Neural cell (in vitro differentiated cells): ENCODE results near the gene SERPINB2. TPM values are rescaled to one million over a fixed set of nuclear protein-coding genes. Genes with fewer than 3 reads are reported as not detected.

Source experiments
- H2AFZ ChIP-seq: fragments of 200-600, 300-800 bp; sonication (generic), shearing (Covaris generic); 2 replicates; pipeline ENCODE4 v1.6.0; 2014; ENCODE audit warnings: low read depth, mild to moderate bottlenecking, antibody characterized with exemption, low read length, moderate library complexity
- H3F3A ChIP-seq: fragments of 200-600 bp; shearing (Covaris generic); 2 replicates; pipeline ENCODE4 v1.6.1; 2016; ENCODE audit warnings: mild to moderate bottlenecking, moderate library complexity, mixed read lengths, antibody characterized with exemption, low read length; ENCODE audit not compliant: insufficient read depth, poor library complexity, severe bottlenecking
- H3K27ac ChIP-seq: fragments of 200-600, 300-800 bp; sonication (generic), shearing (Covaris generic); 2 replicates; pipeline ENCODE4 v1.5.1; 2014; ENCODE audit warnings: mild to moderate bottlenecking, low read length, moderate library complexity
- H3K27me3 ChIP-seq: fragments of 300-800, 200-600 bp; sonication (generic), shearing (Covaris generic); 2 replicates; pipeline ENCODE4 v1.6.0; 2014; ENCODE audit warnings: mild to moderate bottlenecking, low read depth, low read length, moderate library complexity; ENCODE audit not compliant: insufficient read depth
- H3K36me3 ChIP-seq: fragments of 300-800, 200-600 bp; sonication (generic), shearing (Covaris generic); 2 replicates; pipeline ENCODE4 v1.5.1; 2014; ENCODE audit warnings: mild to moderate bottlenecking, antibody characterized with exemption, low read length, moderate library complexity; ENCODE audit not compliant: insufficient read depth
- H3K4me2 ChIP-seq: fragments of 300-800, 200-600 bp; sonication (generic), shearing (Covaris generic); 2 replicates; pipeline ENCODE4 v1.6.0; 2014; ENCODE audit warnings: mild to moderate bottlenecking, low read length
- H3K4me3 ChIP-seq: fragments of 300-800, 200-600 bp; sonication (generic), shearing (Covaris generic); 2 replicates; pipeline ENCODE4 v1.5.1; 2014; ENCODE audit warnings: mild to moderate bottlenecking, low read length, moderate library complexity
- H3K79me2 ChIP-seq: fragments of 200-600 bp; shearing (Covaris generic); replicated peaks from 2 replicates; pipeline ENCODE4 v1.6.0; 2014; ENCODE audit warnings: mild to moderate bottlenecking, low read length, moderate library complexity; ENCODE audit not compliant: insufficient read depth
- H3K9ac ChIP-seq: fragments of 300-800, 200-600 bp; sonication (generic), shearing (Covaris generic); 2 replicates; pipeline ENCODE4 v1.6.1; 2016; ENCODE audit warnings: mild to moderate bottlenecking, low read length, mixed read lengths
- H3K9me2 ChIP-seq: fragments of 200-600 bp; shearing (Covaris generic); 2 replicates; pipeline ENCODE4 v1.6.1; 2016; ENCODE audit warnings: mild to moderate bottlenecking, low read length, mixed read lengths; ENCODE audit not compliant: insufficient read depth
- H3K9me3 ChIP-seq: fragments of 200-600, 300-800 bp; sonication (generic), shearing (Covaris generic); 2 replicates; pipeline ENCODE4 v1.6.1; 2016; ENCODE audit warnings: mild to moderate bottlenecking, mixed run types, low read length, moderate library complexity, mixed read lengths
- H4K20me1 ChIP-seq: fragments of 200-600 bp; shearing (Covaris generic); 2 replicates; pipeline ENCODE4 v1.6.1; 2016; ENCODE audit warnings: mild to moderate bottlenecking, mixed run types; ENCODE audit not compliant: insufficient read depth
- EP300 ChIP-seq: fragments of 450-650 bp; conservative IDR thresholded peaks from 2 replicates; pipeline ENCODE4 v1.6.1; 2014; ENCODE audit warnings: antibody characterized with exemption, mild to moderate bottlenecking, moderate library complexity; ENCODE audit not compliant: poor library complexity, severe bottlenecking
- EZH2 ChIP-seq: fragments of 200-600, 300-800 bp; shearing (Covaris generic), sonication (generic); IDR thresholded peaks from 2 replicates; pipeline ENCODE4 v1.6.1; 2014; ENCODE audit warnings: antibody characterized with exemption, low read length, borderline replicate concordance, mild to moderate bottlenecking; ENCODE audit not compliant: insufficient read depth, poor library complexity, severe bottlenecking
- MXI1 ChIP-seq: fragments of 450-650 bp; conservative IDR thresholded peaks from 2 replicates; pipeline ENCODE4 v1.6.1; 2014; ENCODE audit warnings: antibody characterized with exemption, mild to moderate bottlenecking; ENCODE audit not compliant: poor library complexity, severe bottlenecking
- POLR2AphosphoS5 ChIP-seq: IDR thresholded peaks from 2 replicates; pipeline ENCODE4 v1.6.1; 2012
- RAD21 ChIP-seq: fragments of 450-650 bp; conservative IDR thresholded peaks from 2 replicates; pipeline ENCODE4 v1.6.1; 2014; ENCODE audit warnings: antibody characterized with exemption, mild to moderate bottlenecking, moderate library complexity
- SMC3 ChIP-seq: fragments of 450-650 bp; conservative IDR thresholded peaks from 2 replicates; pipeline ENCODE4 v1.6.1; 2014; ENCODE audit warnings: antibody characterized with exemption, mild to moderate bottlenecking, moderate library complexity; ENCODE audit not compliant: poor library complexity
- TAF1 ChIP-seq: IDR thresholded peaks from 2 replicates; pipeline ENCODE4 v1.6.1; 2012; ENCODE audit warnings: low read depth
- polyA plus RNA-seq: library from polyadenylated mRNA; depleted of rRNA; stranded (reverse); fragments of >200 nt; gene quantifications from 2 replicates; pipeline ENCODE4 v1.2.3, GENCODE V29; 2014
- TF ChIP-seq, protein P1 (sequence below): IDR thresholded peaks from 2 replicates; pipeline ENCODE4 v1.6.1; 2012; ENCODE audit warnings: borderline replicate concordance
- TF ChIP-seq, protein P2 (sequence below): fragments of 450-650 bp; IDR thresholded peaks from 2 replicates; pipeline ENCODE4 v1.5.1; 2014; ENCODE audit warnings: antibody characterized with exemption, mild to moderate bottlenecking, moderate library complexity; ENCODE audit not compliant: poor library complexity, severe bottlenecking

Gene SERPINB2
- polyA plus RNA-seq, 1 donor from 2014 or later = not detected

DNA sequence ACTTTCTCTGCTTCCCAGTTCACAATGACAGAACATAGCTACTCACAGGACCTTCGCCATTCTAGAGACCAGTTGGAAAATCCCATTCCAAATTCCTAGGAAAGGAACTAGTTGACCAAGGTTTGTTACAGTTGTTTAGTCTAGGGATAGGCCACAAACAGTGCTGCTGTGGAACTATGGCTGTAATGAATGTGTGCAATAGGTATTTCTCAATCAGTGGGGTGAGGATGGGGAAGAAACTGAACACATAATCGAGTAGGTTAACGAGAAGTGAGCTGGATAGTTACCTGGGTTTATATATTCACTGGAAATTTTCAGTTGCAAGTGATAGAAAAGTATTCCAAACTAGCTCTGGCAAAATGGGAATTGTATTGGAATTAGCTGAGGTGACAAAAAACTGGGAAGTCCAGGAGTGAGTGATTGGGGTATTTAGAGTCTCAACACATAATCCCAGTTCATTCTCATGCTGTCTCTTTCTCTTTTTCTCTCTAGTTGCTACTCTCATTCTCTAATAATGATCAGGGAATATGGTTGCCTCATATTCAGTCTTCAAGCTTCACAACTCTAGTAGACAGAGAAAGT, 43.4 kb downstream of the SERPINB2 start:
- TF ChIP-seq EP300 = no peak
- no peak for TF ChIP-seq EZH2
- TF ChIP-seq SMC3 = no peak
- no peak for TF ChIP-seq TAF1
- no peaks in the 10 kb centered on the region for H3K79me2 ChIP-seq
- H3F3A ChIP-seq = no peaks in the 10 kb centered on the region
- H3K4me2 ChIP-seq = no peak overlapping the region
- no peaks in the 10 kb centered on the region for H3K27me3 ChIP-seq
- no peak overlapping the region for H3K9ac ChIP-seq
- H3K4me3 ChIP-seq = no peak overlapping the region
- H3K9me3 ChIP-seq = no peaks in the 10 kb centered on the region
- no peak overlapping the region for H2AFZ ChIP-seq
- no peak overlapping the region for H3K27ac ChIP-seq
- no peaks in the 10 kb centered on the region for H4K20me1 ChIP-seq
- no peaks in the 10 kb centered on the region for H3K9me2 ChIP-seq
- H3K36me3 ChIP-seq = no peaks in the 10 kb centered on the region

DNA sequence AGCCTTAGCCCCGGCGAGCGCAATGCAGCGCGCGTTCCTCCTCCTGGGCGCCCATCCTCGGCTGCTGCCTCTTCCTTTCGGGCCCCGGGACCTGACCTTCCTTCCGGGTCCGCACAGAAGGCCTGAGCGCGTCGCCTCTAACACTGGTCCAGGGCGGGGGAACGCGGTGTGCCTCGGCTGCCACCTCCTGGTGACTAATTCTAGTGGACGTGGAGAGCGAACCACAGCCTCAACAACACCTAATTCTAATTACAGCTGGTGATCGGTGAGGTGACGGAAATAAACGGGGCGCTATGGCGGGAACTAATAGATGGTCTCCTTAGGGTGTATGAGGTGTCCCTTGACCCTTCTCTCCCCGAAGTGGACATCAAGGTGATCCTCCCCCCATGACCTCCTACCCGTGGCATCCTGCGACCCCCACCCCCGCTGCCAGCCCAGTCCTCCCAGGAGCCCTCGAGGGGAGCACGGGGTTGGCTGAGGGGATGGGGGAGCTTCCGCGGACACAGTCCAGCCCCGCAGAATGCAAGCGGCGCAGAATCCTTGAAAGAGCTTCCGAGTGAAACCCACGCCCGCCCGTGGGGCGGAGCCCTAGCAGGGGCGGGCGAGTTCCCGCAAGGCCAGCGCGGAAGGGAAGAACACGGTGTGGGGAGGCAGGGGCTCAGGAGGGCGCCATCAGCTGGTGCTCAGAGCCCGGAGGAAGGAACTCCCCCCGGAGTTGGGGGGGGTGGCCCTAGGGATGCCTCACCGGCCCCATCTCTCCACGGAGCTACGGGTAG, 48.8 kb downstream of the SERPINB2 start:
- Histone ChIP-seq H3K9me3 (no peaks in the 10 kb centered on the region), H3K4me3 (peak overlapping the region; percentile 60), H3F3A (no peaks in the 10 kb centered on the region), H3K27ac (no peak overlapping the region), H3K9me2 (no peaks in the 10 kb centered on the region), H3K79me2 (no peaks in the 10 kb centered on the region), H3K9ac (peak overlapping the region; percentile 29), H3K4me2 (no peak overlapping the region), H2AFZ (no peak overlapping the region), H3K36me3 (no peaks in the 10 kb centered on the region), H4K20me1 (no peaks in the 10 kb centered on the region), H3K27me3 (peaks cover 7% of the 10 kb centered on the region)
- TF ChIP-seq MXI1 = no peak
- no peak for TF ChIP-seq TAF1
- no peak for TF ChIP-seq EZH2
- TF ChIP-seq, protein P1, sequence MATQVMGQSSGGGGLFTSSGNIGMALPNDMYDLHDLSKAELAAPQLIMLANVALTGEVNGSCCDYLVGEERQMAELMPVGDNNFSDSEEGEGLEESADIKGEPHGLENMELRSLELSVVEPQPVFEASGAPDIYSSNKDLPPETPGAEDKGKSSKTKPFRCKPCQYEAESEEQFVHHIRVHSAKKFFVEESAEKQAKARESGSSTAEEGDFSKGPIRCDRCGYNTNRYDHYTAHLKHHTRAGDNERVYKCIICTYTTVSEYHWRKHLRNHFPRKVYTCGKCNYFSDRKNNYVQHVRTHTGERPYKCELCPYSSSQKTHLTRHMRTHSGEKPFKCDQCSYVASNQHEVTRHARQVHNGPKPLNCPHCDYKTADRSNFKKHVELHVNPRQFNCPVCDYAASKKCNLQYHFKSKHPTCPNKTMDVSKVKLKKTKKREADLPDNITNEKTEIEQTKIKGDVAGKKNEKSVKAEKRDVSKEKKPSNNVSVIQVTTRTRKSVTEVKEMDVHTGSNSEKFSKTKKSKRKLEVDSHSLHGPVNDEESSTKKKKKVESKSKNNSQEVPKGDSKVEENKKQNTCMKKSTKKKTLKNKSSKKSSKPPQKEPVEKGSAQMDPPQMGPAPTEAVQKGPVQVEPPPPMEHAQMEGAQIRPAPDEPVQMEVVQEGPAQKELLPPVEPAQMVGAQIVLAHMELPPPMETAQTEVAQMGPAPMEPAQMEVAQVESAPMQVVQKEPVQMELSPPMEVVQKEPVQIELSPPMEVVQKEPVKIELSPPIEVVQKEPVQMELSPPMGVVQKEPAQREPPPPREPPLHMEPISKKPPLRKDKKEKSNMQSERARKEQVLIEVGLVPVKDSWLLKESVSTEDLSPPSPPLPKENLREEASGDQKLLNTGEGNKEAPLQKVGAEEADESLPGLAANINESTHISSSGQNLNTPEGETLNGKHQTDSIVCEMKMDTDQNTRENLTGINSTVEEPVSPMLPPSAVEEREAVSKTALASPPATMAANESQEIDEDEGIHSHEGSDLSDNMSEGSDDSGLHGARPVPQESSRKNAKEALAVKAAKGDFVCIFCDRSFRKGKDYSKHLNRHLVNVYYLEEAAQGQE = no peak
- TF ChIP-seq, protein P2, sequence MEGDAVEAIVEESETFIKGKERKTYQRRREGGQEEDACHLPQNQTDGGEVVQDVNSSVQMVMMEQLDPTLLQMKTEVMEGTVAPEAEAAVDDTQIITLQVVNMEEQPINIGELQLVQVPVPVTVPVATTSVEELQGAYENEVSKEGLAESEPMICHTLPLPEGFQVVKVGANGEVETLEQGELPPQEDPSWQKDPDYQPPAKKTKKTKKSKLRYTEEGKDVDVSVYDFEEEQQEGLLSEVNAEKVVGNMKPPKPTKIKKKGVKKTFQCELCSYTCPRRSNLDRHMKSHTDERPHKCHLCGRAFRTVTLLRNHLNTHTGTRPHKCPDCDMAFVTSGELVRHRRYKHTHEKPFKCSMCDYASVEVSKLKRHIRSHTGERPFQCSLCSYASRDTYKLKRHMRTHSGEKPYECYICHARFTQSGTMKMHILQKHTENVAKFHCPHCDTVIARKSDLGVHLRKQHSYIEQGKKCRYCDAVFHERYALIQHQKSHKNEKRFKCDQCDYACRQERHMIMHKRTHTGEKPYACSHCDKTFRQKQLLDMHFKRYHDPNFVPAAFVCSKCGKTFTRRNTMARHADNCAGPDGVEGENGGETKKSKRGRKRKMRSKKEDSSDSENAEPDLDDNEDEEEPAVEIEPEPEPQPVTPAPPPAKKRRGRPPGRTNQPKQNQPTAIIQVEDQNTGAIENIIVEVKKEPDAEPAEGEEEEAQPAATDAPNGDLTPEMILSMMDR = peak; percentile 72
- peak; percentile 69 for TF ChIP-seq RAD21
- no peak for TF ChIP-seq EP300
- TF ChIP-seq SMC3 = peak; percentile 67
- TF ChIP-seq POLR2AphosphoS5 = no peak
